ENCODE data around the gene FEM1C.

- TF ChIP-seq, protein P1, sequence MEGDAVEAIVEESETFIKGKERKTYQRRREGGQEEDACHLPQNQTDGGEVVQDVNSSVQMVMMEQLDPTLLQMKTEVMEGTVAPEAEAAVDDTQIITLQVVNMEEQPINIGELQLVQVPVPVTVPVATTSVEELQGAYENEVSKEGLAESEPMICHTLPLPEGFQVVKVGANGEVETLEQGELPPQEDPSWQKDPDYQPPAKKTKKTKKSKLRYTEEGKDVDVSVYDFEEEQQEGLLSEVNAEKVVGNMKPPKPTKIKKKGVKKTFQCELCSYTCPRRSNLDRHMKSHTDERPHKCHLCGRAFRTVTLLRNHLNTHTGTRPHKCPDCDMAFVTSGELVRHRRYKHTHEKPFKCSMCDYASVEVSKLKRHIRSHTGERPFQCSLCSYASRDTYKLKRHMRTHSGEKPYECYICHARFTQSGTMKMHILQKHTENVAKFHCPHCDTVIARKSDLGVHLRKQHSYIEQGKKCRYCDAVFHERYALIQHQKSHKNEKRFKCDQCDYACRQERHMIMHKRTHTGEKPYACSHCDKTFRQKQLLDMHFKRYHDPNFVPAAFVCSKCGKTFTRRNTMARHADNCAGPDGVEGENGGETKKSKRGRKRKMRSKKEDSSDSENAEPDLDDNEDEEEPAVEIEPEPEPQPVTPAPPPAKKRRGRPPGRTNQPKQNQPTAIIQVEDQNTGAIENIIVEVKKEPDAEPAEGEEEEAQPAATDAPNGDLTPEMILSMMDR (IDR thresholded peaks at IDR 0.05 in 4 of 5, conservative IDR thresholded peaks at IDR 0.05 in 1 of 5) = no peak
- no peak for TF ChIP-seq POLR2A (IDR thresholded peaks at IDR 0.05)
Observed at GRCh38 chr5:115571441-115571878, 26.9 kb upstream of the FEM1C start.
